Epidermal melanocyte (primary cell): Measurements from ENCODE around the gene CCDC6.
A peak's percentile ranks its signal among the peaks of the same experiment; 100 is the strongest.

Experiments
- DNase-seq: peaks from one replicate; pipeline ENCODE4 v3.0.0; 2011; ENCODE audit warnings: low spot score; ENCODE audit not compliant: insufficient read length

The CCDC6 gene

DNA sequence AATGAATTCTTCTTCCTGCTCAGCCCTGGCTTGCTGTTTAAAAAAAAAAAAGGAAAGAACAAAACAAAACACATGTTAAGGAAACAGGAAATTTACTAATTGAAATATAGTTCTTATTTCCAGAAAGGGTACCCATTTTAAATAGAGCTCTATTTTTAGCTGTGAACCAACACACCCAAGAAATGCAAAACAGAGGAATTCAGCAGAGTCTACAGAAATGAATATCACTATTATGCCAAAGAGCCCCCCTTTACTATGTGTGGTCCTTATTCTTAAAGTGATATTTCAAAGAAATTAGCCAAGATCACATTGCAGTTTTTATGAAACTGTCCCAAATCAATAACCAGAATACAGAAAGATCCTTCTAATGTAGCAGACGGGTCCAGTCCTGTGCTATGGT lies 53.7 kb downstream of the CCDC6 start:
- DNase-seq: no peak

DNA sequence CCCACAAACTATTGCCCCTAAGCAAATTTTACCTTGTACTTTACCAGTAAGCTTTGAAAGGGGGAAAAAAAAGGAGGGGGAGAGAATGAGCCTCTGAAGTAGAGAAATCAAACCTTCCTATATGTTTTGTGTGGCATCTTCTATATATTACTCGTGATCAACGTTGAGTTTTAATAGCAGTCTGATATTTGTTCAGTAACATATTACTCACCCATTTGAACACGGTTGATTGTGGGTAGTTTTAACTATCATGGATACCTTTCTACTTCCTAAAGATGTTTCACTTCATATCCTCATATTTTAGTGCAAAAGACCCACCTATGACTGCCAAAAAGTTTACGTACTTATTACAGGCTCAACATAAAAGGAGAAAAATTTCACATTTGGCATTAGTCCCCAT lies 54.5 kb downstream of the CCDC6 start:
- DNase-seq: no peak

DNA sequence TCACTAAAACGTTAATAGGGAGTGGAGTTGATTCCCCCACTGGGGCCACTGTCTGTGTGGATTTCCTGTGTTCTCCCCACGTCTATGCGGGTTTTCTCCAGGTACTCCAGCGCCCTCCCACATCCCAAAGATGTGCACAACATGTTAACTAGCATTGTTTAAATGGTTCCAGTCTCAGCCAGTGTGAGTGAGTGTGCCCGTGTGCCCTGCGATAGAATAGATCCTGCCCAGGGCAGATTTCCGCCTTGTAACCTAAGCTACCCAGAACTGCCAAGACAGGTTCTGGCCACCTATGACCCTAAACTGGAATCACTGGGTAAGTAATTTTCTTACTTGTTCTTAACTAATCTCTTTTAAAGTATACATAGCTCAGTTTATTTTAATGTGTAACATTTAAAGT lies 58.5 kb downstream of the CCDC6 start:
- no peak for DNase-seq

DNA sequence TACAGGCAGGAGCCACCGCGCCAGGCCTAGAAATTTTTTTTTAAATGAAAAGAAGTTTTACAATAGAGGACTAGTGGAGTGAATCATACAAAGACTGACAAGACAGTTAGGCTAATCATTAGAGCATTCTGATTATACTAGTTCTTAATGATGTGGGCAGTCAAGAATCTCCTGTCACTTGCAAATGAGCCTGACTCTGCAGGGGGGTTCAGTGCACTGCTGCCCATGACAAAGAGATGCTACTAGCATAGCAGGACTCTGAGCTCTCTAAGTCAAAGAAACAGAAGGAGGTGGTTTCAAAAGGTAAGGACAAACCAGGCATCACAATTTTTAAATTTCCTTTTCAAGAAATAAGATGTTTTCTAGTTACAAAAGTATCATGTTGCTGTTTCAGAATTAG lies 59.0 kb downstream of the CCDC6 start:
- DNase-seq: no peak

DNA sequence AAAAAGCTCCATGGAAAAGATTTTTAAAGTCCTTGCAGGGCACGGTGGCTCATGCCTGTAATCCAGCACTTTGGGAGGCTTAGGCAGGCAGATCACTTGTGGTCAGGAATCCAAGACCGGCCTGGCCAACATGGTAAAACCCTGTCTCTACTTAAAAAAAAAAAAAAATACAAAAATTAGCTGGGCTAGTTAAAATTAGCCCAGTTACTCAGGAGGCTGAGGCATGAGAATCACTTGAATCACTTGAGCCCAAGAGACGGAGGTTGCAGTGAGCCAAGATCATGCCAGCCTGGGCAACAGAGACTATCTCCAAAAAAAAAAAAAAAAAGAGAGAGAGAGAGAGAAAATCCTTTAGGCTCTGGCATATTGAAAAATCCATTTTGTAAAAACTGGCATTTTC lies 61.9 kb downstream of the CCDC6 start:
- no peak for DNase-seq

DNA sequence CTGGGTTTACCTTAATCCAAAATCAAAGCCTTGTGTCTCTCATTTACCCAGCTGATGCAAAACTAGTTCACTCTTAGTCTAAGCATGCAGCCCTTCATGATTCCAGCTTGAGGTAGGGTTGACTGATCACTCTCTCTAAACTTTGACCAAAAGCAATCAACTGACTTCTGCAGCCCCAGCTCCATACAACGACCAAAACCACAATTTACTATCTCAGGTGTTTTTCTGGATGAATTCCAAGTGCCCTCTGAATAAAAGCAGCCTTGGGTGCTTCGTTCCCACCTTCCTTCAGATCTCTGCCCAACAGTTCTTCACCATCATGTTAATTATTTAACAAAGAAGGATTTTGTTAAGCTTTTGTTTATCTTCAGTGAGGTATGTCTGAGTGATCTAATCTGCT lies 62.6 kb downstream of the CCDC6 start:
- no peak for DNase-seq

DNA sequence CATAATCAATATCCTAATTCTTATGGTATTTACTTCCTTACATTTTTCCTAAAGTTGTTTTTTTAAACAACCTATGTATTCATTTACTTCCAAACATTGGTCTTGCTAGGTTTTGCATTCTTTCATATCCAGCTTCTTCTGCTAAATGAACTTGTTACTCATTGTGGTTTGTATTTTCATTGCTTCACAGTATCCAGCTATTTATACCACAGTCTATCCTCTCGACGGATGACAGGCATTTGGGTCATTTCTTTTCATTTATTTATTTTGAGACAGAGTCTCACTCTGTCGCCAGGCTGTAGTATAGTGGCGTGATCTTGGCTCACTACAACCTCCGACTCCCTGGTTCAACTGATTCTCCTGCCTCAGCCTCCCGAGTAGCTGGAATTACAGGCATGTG lies 66.8 kb downstream of the CCDC6 start:
- no peak for DNase-seq

DNA sequence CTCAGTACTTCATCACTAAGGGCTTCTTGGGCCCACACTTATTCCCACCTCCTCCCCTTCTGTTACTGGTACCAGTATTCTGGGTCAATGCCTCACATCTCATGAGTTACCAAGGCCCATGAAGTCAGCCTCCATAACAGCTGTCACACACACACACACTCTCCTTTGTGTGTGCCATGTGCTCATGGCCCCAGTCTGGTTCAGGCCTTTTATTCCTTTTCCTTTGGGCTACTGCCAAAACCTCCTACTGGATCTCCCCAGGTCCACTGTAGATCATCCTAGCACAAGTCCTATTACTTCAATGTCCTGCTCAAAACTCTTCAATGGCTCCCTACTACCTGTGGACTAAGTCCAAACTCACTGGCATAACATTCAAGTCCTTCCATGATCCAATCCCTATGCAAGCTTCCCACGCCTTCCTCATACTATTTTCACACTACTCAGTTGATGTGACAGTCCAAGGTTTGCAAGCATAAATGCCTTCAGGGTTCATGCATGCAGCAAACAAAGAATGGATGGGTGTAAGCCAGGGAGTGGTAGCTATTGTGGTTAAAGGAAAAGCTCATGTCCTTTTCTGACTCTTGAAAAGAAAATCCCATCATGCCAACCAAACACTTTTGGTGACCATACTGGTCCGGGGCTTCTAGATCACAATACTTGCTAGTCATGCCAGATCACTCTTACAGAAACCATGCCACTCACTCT lies 68.1 kb downstream of the CCDC6 start:
- DNase-seq: no peak

DNA sequence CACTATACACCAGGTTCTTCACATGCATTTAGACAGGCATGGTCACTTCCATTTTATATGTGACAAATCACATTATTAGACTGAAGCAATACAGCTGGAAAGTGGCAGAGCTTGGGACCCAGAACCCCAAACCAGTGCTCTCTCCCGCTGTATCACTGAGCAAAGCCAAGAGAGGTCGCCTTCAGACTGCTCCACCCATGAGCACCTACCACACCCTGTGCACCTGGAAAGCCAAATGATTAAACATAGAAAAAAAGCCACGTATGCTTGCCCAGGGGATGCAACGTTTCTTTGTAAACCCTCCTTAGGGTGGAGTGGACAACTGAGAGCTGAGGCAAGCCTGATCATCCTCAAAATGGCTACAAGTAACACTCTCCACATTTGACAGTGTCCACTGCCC lies 72.5 kb downstream of the CCDC6 start:
- no peak for DNase-seq

DNA sequence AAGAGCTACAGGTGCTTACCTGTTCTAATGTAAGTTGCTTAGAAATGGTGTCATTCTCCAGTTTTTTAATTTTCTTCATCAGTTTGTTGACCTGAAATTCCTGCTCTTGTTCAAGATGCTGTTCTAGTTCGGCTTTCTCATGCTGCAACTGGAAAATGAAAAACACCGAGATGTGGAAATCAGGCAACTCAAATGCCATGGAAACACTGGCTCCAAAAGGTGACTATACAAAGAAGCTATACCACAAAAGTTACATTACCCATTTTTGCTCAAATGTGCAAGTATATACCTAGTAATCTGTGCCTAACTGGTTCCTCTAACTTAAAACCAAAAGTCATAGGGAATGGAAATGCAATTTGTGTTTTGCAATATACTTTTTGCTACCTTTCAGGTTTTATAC lies 73.8 kb downstream of the CCDC6 start:
- no peak for DNase-seq

DNA sequence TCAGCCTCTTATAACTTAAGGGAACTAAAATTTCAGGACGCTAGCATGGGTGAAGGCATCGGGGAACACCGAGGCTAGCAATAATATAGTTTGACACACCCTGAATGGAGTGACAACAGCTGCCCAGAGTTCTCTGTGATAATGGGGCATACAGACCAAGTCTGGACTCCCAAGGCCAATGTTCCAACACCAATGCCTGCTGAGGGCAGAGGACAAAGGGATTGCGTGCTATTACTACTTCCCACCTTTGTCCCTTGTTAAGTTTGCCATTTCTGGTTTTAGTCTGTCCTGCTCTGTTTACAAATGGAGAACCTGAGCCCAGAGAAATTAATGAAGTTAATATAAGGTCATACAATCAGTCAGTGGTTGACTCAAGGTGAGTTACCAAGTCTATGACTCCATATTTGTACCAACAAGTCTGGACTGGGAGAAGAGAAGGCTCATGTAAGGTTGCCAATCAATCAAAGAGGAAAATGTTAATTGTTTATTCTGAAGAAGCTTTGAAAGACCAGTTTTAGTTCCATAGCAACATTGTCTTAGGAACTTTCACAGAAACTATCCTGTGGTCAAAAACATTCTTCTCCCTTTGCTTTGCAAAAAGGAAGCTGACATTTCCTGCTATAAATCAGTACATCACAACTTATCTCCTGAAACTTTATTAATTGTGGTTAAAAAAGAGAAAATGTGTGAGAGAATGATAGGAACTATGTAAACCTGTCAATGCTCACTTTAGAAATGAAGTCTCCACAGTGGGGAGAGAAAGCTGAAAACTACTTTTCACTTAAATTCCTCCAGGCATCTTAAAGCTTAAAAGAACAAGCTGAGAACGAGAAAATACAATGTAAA lies 74.5 kb downstream of the CCDC6 start:
- DNase-seq: no peak

DNA sequence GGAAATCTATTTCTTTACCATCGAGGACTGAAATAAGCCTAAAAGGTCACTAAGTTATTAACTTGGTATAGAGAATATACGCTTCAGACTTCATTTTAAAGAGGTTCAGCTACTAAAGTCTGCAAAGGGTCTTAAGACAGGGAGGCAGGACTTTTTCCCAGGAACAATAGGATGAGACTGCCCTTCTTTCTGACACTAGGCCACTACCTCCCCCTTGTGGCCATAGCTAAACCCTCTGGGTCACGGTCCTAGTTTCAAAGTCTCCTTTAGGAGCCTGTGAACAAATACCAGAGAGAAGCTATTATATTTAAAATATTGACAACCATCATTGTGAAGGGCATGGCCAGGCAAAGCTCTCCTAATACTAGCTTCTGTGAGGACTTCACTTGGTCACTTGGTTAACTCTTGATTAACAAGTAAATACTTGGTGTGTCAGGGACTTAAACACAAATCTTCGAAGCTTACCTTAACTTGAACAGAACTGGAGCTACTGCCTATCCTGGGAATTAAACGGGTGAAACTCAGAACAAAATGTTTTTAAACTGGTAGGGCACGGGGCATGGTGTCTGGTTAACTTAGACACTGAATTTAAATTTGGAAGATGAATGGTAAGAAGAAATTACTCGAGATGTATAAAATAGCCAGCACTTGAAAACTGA lies 75.6 kb downstream of the CCDC6 start:
- DNase-seq: peak; percentile 56

DNA sequence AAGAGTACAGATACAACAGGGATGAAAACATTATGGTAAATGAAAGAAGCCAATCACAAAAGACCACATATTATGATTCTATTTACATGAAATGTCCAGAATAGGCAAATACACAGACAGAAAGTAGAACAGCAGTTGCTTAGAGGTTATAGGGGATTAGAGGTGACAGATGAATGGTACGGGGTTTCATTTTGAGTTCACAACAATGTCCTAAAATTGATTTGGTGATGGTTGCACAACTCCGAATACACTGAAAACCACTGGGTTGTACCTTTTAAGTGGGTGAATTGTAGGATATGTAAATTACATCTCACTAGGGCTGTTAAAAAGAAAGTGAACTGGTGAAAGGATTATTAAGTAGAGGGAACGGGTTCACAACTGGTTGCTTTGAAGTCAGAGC lies 76.8 kb downstream of the CCDC6 start:
- no peak for DNase-seq

DNA sequence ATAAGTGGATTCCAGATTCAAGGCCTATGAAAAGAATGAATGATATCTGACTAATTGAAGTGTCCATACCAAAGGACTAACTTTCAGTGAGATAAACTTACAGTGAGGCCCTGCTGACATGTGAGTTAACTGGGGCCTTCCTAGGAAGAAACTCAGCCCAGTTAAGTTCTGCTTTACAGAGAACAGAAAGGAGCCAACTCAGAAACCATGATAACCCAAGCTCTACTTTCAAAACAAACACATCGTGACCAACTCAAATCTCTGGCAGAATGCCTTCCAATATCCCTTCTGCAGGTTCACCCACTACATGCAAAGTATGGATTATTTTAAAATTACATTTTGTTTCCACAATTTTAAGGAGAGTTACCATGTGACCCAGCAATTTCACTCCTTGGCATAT lies 77.3 kb downstream of the CCDC6 start:
- DNase-seq: no peak

DNA sequence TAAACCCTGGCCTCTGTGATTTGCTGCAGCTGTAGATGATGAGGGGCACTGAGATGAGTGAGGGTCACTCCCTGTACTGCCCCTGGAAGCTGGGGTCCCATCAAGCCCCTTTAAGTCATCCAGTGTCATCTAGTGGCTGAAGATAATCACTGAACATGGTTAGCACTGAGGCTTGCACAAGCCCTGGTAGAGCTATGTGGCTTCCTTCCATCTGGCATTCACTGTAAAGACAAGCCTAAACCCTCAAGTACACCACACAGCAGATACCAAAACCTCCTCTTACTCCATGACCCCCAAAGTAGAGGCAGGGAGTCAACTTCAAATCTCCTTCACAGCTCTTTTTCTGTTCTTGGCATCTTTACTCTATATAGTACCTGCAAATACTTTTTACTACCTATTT lies 80.4 kb downstream of the CCDC6 start:
- no peak for DNase-seq

DNA sequence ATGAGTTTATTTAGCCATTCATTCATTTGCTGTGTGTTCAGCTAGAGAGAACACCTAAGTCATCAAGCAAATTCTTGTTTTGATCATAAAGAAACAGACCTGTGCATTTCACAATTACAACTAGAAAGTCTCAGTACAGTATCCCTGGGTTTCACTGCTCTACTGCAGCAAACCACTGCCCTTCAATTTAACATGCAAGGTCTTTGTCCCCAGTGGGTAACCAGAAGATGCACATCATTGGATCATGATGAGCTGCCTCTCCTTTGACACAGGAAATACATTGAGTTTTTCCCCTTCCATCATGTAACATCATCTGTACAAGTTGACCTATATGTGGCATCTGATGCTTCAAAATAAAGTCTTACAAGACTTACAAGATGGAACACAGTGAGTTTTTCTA lies 82.6 kb downstream of the CCDC6 start:
- DNase-seq: no peak

DNA sequence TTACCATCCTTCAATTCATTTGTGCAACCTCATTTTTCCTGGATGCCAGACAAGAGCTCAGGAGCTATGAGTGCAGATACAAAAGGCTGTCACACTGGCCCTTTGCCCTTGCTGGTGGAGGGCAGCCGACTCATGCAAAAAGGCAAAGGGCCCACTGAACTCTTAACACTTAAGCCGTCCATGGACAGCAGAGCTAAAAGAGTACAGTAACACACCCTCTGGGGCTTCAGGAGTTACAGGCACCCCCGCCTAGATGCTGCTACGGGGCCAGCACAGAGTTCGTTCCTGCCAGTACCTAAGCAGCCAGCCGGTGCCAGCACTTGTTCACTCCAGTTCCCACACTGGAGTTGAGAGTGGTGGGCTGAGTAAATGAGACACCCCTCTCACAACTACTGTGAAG lies 83.2 kb downstream of the CCDC6 start:
- DNase-seq: no peak

DNA sequence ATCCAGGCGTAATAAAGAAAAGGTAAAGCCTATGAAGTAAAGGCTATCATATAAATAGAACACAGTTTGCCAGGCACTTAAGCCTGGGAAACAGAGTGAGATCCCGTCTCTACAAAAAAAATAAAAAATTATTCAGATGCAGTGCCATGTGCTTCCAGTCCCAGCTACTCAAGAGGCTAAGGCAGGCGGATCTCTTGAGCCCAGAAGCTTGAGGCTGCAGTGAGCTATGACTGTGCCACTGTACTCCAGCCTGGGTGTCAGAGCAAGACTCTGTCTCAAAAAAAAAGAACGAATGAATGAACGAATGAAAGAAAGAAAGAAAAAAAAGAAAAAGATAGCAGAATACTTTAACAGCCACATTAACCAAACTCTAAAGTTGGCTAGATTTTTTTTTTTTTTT lies 85.9 kb downstream of the CCDC6 start:
- DNase-seq: no peak

DNA sequence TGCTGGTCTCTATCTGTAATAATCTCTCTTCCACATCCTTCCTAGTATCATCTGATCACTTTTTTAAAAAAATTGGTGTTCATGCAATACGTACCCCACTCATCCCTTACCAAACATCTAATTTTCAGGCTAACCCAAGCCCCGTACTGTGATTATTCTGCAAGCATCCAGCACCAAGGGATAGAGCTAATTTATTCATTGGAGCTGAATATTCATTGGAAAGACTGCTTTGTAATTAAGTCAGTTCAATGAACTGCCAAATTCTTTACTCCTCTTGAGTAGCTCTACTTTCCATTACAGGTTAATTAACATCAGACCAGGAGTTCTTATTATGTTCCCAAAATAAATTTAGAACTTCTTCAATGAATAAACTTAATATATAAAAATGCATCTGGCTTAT lies 86.7 kb downstream of the CCDC6 start:
- DNase-seq: no peak

DNA sequence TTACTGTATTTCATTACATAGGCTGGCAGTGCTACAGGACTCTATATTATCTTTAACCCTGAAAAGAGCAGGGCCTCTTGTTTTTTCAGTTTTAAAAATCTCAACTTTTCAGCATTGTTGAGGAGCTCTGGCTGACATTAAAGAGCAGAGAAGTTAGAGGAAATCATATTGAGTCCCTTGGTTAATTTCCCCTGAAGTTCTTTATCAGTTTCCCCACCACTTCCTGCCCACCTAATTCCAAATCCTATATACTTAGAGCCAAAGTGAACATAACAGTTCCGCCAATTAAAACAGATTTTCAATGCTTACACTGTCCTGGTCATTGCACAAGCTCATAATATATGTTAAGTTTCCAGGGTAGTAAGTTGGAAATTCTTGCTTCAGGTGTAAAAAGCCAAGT lies 87.1 kb downstream of the CCDC6 start:
- no peak for DNase-seq

DNA sequence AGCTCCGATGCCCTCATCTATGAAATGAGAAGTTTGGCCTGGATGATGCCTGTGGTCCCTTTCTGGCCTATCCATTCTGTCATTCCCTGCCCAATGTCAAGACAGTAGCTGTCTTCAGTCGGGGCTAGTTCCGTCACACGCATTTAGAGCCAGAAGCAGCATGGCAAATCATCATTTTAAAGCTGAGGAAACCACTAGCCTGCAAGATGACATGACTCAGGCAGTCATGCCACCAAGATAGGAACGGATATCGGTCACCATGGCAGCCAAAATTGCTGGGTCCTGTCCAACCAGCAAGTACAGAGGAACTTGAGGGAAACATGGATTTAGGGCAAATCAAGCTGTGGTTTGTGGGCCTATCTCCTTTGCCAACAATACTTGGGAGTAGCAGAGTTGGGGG lies 88.6 kb downstream of the CCDC6 start:
- no peak for DNase-seq

DNA sequence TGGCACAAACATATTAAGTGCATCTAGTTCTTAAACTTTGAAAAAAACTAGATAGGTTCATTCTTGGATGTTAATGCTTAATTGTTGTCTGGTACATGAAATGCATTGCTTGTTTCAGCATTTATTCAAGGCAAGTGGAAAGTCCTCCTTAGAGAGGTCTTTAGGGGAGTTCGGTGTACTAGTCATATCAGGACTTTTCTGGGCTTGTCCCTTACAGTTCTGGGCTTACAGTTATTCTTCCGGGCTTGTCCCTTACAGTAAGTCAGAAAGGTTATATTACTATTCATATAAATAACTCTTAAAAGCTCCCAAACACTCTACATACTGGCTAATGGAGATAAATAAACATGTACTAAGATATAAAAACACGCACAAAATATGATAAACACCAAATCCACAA lies 91.5 kb downstream of the CCDC6 start:
- DNase-seq: no peak
